WI38 (cell line): Measurements from ENCODE around the gene MTMR2.

Experiments
- H3K4me3 ChIP-seq: 2 replicates; pipeline ENCODE4 v1.5.1; 2011; ENCODE audit warnings: low read depth, mild to moderate bottlenecking, control low read depth, low read length
- TF ChIP-seq, protein P1 (sequence below): IDR thresholded peaks from 2 replicates; pipeline ENCODE4 v1.5.1; 2012; ENCODE audit warnings: low read depth, mild to moderate bottlenecking, control low read depth, low read length

Gene MTMR2

GRCh38 chr11:95926726-95927125 is 2.8 kb upstream of the MTMR2 start:
- no peak overlapping the region for H3K4me3 ChIP-seq
- TF ChIP-seq, protein P1, sequence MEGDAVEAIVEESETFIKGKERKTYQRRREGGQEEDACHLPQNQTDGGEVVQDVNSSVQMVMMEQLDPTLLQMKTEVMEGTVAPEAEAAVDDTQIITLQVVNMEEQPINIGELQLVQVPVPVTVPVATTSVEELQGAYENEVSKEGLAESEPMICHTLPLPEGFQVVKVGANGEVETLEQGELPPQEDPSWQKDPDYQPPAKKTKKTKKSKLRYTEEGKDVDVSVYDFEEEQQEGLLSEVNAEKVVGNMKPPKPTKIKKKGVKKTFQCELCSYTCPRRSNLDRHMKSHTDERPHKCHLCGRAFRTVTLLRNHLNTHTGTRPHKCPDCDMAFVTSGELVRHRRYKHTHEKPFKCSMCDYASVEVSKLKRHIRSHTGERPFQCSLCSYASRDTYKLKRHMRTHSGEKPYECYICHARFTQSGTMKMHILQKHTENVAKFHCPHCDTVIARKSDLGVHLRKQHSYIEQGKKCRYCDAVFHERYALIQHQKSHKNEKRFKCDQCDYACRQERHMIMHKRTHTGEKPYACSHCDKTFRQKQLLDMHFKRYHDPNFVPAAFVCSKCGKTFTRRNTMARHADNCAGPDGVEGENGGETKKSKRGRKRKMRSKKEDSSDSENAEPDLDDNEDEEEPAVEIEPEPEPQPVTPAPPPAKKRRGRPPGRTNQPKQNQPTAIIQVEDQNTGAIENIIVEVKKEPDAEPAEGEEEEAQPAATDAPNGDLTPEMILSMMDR, result no peak

GRCh38 chr11:95925011-95925410 is 1.1 kb upstream of the MTMR2 start:
- H3K4me3 ChIP-seq, result peak overlapping the region; percentile 95
- TF ChIP-seq, protein P1, result no peak

DNA sequence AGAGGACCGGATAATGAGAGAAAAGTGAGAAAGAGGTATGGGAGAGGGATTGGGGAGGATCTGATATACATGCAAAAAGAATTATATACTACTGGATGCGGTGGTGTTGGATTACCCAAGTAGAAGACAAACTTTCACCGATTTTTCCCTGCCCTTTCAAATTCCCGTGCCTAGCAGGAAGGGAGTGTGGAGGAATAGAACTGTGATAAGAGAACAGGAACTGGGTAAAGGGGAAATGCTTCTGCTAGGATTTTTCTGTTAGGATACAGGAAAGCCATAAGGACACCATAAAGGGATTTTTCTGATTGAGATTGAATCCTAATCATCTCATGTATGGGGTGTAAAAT is 480 bp upstream of the MTMR2 start:
- H3K4me3 ChIP-seq, result peak overlapping the region; percentile 95
- TF ChIP-seq, protein P1, result no peak

DNA sequence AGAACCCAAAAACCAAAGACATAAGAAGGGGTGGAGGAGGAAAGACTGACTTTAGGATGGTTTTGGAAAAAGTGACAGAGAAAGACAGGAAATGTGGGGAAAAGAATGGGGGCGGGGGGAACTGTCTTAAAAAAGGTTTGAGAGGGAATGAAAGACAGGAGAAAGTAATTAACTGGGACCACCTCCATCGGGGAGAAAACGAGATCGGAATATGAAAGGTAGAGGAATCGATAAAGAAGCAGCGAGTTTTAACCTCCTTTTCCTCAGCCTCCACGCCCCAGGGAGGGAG is 524 bp downstream of the MTMR2 start:
- TF ChIP-seq, protein P1, result no peak
- peak overlapping the region; percentile 95 for H3K4me3 ChIP-seq

GRCh38 chr11:95922536-95923438 is 1.1 kb downstream of the MTMR2 start:
- TF ChIP-seq, protein P1, result no peak
- peak overlapping the region; percentile 95 for H3K4me3 ChIP-seq

DNA sequence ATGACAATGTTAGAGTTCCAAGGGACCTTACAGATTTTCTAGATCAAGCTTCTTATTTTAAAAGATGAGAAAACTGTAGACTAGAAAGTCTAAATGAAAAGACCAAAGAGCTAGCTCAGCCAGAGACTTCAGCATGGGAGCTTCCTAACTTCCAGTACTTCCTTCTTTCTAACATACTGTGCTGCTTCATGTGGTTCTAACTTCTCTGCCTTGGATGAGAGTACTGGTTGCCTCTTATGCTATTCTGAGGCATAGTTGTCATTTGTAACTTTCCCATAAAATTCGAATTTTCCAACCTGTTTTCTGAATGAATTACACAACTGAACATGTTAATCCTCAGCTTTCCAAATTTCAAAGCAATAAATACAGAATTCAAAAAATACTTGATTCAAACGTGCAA is 1.8 kb downstream of the MTMR2 start:
- TF ChIP-seq, protein P1, result no peak
- peak overlapping the region; percentile 95 for H3K4me3 ChIP-seq

DNA sequence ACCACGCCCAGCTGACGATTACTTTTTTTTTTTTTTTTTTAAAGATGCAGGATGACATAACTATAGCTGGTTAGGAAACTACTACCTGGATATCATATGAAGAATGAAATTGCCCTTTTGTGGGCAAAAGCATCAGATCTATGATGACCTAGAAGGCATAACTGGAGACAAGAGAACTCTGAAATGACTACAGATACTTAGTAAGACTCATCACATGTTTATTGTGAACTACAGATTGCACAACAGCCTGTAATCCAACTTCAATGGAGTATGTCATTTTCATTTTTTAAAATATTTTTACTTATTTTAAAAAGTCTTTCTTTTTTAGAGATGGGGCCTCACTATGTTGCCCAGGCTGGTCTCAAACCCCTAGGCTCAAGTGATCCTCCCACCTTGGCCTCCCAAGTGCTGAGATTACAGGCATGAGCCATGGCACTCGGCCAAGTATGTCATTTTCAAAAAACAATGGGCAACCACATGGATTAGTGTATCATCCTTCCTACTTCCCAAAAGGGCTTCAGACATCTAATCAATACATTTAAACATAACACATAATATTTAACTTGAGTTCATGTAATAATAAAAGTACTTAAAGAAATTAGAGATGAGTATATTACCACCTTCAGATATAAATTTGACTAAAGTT is 3.3 kb downstream of the MTMR2 start:
- H3K4me3 ChIP-seq, result no peak overlapping the region
- TF ChIP-seq, protein P1, result no peak
